GM12872 (cell line): ENCODE data around the gene EPN3.

Experiments
- TF ChIP-seq, protein P1 (sequence below): IDR thresholded peaks from 3 replicates; pipeline ENCODE4 v1.5.1; 2011; ENCODE audit warnings: low read depth, mild to moderate bottlenecking, low read length, moderate library complexity; ENCODE audit not compliant: insufficient read depth

Gene EPN3

GRCh38 chr17:50586421-50587247 is 54.1 kb downstream of the EPN3 start:
- TF ChIP-seq, protein P1, sequence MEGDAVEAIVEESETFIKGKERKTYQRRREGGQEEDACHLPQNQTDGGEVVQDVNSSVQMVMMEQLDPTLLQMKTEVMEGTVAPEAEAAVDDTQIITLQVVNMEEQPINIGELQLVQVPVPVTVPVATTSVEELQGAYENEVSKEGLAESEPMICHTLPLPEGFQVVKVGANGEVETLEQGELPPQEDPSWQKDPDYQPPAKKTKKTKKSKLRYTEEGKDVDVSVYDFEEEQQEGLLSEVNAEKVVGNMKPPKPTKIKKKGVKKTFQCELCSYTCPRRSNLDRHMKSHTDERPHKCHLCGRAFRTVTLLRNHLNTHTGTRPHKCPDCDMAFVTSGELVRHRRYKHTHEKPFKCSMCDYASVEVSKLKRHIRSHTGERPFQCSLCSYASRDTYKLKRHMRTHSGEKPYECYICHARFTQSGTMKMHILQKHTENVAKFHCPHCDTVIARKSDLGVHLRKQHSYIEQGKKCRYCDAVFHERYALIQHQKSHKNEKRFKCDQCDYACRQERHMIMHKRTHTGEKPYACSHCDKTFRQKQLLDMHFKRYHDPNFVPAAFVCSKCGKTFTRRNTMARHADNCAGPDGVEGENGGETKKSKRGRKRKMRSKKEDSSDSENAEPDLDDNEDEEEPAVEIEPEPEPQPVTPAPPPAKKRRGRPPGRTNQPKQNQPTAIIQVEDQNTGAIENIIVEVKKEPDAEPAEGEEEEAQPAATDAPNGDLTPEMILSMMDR: no peak

- TF ChIP-seq, protein P1: no peak
Observed at GRCh38 chr17:50587571-50587970, 55.0 kb downstream of the EPN3 start.

DNA sequence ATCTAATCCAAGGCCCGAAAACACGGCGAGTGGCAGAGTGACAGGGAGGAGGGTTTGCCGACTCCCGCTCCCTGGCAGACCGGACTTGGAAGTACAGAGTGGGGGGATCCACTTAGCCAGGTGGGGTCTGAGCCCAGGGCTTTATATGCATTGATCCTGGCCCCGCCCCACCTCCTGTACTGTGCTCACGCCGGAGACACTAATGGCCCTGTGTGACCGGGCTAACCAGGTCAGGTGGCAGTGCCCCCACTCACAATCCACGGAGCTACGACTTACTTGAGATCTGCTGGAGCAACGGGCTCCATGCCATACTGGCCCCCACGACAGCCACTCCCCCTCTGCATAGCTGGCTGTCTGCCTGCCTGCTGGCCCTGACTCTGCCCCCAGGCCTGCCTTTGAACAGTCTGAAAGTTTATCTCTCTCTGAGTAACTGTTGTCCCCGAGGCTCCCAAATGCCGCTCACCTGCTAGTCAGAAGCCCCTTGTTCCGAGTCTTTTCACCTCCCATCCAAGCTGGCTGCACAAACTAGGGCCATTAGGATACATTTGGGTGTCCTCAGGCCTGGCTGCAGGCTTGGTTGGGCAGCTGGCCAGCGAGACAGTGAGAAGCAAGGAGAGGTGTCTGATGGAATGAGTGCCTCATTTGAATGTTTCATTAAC is 56.0 kb downstream of the EPN3 start:
- TF ChIP-seq, protein P1: no peak

- TF ChIP-seq, protein P1: no peak
Observed at GRCh38 chr17:50589095-50589705, 56.7 kb downstream of the EPN3 start.

DNA sequence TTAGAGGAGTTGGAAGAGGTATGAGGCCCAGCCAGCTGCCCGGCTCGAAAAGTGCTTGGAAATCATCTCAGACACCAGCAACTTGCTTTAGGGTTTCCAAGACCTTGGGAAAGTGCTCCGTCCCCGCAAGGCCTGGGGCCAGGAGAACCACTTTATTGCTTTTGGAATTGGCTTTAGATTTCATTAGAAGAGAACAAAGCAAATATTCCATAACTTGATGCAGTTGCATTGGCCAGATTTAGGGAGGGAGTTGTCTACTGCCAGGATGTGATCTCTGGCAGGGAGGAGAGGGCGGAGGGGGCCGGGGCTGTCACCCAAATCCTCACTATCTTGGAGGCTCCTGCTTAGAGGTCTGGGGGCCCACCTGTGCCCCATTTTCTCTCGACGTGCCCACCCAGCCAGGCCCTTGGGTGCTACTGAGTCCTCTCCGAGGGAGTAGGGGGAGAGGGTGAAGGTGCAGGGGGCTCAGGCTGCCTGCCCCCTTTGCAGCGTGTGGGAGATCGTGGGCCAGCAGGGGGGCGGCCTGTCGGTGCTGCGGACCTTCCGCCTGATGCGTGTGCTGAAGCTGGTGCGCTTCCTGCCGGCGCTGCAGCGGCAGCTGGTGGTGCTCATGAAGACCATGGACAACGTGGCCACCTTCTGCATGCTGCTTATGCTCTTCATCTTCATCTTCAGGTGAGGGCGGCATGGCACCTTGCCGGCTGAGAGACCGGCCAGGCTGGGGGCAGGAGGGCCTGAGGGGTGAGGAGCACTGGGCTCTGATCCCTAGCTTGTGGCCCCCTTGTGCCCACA is 58.6 kb downstream of the EPN3 start:
- TF ChIP-seq, protein P1: no peak

DNA sequence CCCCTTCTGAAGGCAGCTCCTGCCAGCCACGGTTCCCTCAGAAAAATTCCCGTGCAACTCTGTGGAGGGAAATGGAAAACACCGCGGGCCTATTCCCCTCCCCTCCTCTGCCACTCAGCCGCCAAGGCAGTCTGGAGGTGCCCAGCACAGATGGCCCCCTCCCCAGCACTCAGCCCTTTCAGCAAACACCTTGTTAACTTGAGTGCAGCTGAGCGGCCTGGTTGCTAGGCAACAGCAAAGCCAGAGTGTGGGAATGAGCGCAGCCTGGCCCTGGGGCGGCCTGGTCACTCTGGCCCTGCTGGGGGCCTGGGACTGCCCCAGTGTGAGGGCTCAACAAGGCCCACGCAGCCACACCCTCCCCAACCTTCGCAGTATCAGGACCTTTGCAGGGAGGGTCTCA is 60.8 kb downstream of the EPN3 start:
- TF ChIP-seq, protein P1: no peak
